ENCODE measurements around the gene ACOX3. TPM values are rescaled to one million over a fixed set of nuclear protein-coding genes. Genes with fewer than 3 reads are reported as not detected.

The ACOX3 gene
- total and polyA plus RNA-seq, 2 donors (not counting 1 experiment from before 2014, with no cell fraction given): 6.8 to 23.8 TPM

DNA sequence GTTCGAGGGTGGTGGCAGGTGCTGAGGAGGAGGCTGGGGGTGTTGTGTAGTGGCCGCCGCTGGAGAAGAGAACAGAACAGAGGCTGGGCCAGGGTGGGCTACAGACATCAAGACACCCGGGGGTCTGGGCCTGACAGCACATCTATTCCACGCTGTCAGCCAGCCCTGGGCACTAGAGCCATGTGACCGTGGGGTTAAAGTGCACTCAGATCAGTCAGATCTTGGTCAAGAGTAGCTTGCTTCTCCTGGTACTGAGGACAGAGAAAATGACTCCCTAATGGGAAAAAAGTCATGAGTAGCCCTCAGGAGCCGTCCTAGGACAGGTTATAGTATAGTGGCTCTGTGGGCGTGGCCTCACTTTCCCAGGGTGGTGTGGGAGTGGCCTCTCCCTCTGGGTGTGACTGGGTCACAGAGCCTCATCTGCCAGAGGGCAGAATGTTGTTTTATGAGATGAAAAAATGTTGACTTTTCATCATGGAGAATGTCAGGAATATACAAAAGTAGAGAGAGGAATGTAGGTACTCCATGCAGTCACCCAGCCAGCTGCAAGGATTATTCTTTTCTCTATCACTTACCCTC is 19.4 kb upstream of the ACOX3 start:
- Histone ChIP-seq H2AFZ (ENCODE audit: low read length) (no peak overlapping the region), H3K36me3 (ENCODE audit: control insufficient read depth, insufficient read depth, low read length) (peaks cover 7% of the 10 kb centered on the region), H3K9ac (ENCODE audit: insufficient read depth, low read length) (no peak overlapping the region), H3K27ac (ENCODE audit: insufficient read depth, low read length) (no peak overlapping the region), H3K79me2 (ENCODE audit: control insufficient read depth, insufficient read depth, low read length) (no peaks in the 10 kb centered on the region), H3K4me2 (ENCODE audit: extremely low read depth, insufficient read depth, low read length) (no peak overlapping the region), H3K4me1 (ENCODE audit: control insufficient read depth, extremely low read depth, insufficient read depth, low read length) (no peaks in the 10 kb centered on the region), H3K27me3 (ENCODE audit: control insufficient read depth, insufficient read depth, low read length) (no peaks in the 10 kb centered on the region), H3K9me3 (ENCODE audit: control insufficient read depth, insufficient read depth, low read depth, low read length) (no peaks in the 10 kb centered on the region), H4K20me1 (ENCODE audit: control insufficient read depth, extremely low read depth, insufficient read depth, low read length) (no peaks in the 10 kb centered on the region), H3K4me3 (replicated peaks in 1 of 4; ENCODE audit: control extremely low read depth in 1 of 4, insufficient read depth in 1 of 4, low read depth in 3 of 4, low read length in 4 of 4) (no peak overlapping the region)
- DNase-seq (ENCODE audit: low read depth in 2 of 2): no peak
- no peak for TF ChIP-seq CTCF (conservative IDR thresholded peaks at IDR 0.05 in 1 of 2, IDR thresholded peaks at IDR 0.05 in 1 of 2; ENCODE audit: low read depth in 1 of 2, low read length in 2 of 2)
- no peak for TF ChIP-seq EZH2 (IDR thresholded peaks at IDR 0.05; ENCODE audit: low read length, missing control alignments)

DNA sequence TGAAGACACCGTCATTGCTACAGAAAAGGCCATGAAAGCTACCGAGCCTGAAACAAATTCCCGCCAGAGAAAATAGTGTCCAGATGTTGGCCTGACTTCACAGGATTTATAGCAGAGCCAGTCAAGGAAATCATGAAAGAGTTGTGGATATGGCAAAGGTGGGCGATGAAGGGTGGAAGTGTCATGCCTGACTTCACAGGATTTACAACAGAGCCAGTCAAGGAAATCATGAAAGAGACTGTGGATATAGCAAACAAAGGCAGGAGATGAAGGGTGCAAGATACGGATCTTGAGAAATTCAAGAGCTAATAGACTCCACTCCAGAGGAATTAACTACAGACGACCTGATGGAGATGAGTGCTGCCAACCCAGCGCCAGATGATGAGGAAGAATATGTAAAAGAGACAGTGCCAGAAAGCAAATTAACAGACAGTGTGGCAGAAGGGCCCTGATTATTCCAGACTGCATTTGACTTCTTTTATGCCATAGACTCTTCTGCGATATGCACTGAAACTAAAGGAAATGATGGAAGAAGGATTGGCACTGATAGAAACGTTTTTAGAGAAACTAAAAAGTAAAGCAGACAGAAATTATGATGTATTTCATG is 17.2 kb upstream of the ACOX3 start:
- Histone ChIP-seq H3K4me2 (ENCODE audit: extremely low read depth, insufficient read depth, low read length) (no peak overlapping the region), H3K27me3 (ENCODE audit: control insufficient read depth, insufficient read depth, low read length) (no peaks in the 10 kb centered on the region), H3K27ac (ENCODE audit: insufficient read depth, low read length) (no peak overlapping the region), H3K36me3 (ENCODE audit: control insufficient read depth, insufficient read depth, low read length) (peaks cover 14% of the 10 kb centered on the region), H2AFZ (ENCODE audit: low read length) (no peak overlapping the region), H3K79me2 (ENCODE audit: control insufficient read depth, insufficient read depth, low read length) (no peaks in the 10 kb centered on the region), H3K9me3 (ENCODE audit: control insufficient read depth, insufficient read depth, low read depth, low read length) (no peaks in the 10 kb centered on the region), H4K20me1 (ENCODE audit: control insufficient read depth, extremely low read depth, insufficient read depth, low read length) (no peaks in the 10 kb centered on the region), H3K4me3 (replicated peaks in 1 of 4; ENCODE audit: control extremely low read depth in 1 of 4, insufficient read depth in 1 of 4, low read depth in 3 of 4, low read length in 4 of 4) (no peak overlapping the region), H3K9ac (ENCODE audit: insufficient read depth, low read length) (no peak overlapping the region), H3K4me1 (ENCODE audit: control insufficient read depth, extremely low read depth, insufficient read depth, low read length) (no peaks in the 10 kb centered on the region)
- TF ChIP-seq CTCF (conservative IDR thresholded peaks at IDR 0.05 in 1 of 2, IDR thresholded peaks at IDR 0.05 in 1 of 2; ENCODE audit: low read depth in 1 of 2, low read length in 2 of 2) (no peak), EZH2 (IDR thresholded peaks at IDR 0.05; ENCODE audit: low read length, missing control alignments) (no peak)
- DNase-seq (ENCODE audit: low read depth in 2 of 2): no peak

GRCh38 chr4:8453957-8454356 is 13.4 kb upstream of the ACOX3 start:
- peaks cover 17% of the 10 kb centered on the region for H3K36me3 ChIP-seq (ENCODE audit: control insufficient read depth, insufficient read depth, low read length)

More at GRCh38 chr4:8453957-8454356, 13.4 kb upstream of the ACOX3 start:
- Histone ChIP-seq H3K79me2 (ENCODE audit: control insufficient read depth, insufficient read depth, low read length) (no peaks in the 10 kb centered on the region), H3K9me3 (ENCODE audit: control insufficient read depth, insufficient read depth, low read depth, low read length) (no peaks in the 10 kb centered on the region), H2AFZ (ENCODE audit: low read length) (no peak overlapping the region), H3K27me3 (ENCODE audit: control insufficient read depth, insufficient read depth, low read length) (no peaks in the 10 kb centered on the region), H3K9ac (ENCODE audit: insufficient read depth, low read length) (no peak overlapping the region), H3K4me3 (replicated peaks in 1 of 4; ENCODE audit: control extremely low read depth in 1 of 4, insufficient read depth in 1 of 4, low read depth in 3 of 4, low read length in 4 of 4) (no peak overlapping the region), H3K4me2 (ENCODE audit: extremely low read depth, insufficient read depth, low read length) (no peak overlapping the region), H3K27ac (ENCODE audit: insufficient read depth, low read length) (no peak overlapping the region), H4K20me1 (ENCODE audit: control insufficient read depth, extremely low read depth, insufficient read depth, low read length) (no peaks in the 10 kb centered on the region), H3K4me1 (ENCODE audit: control insufficient read depth, extremely low read depth, insufficient read depth, low read length) (no peaks in the 10 kb centered on the region)
- no peak for DNase-seq (ENCODE audit: low read depth in 2 of 2)
- no peak for TF ChIP-seq CTCF (conservative IDR thresholded peaks at IDR 0.05 in 1 of 2, IDR thresholded peaks at IDR 0.05 in 1 of 2; ENCODE audit: low read depth in 1 of 2, low read length in 2 of 2)

Measured in fibroblast of lung (primary cell).